Measurements from ENCODE around the gene PPP2R1B.
"Not testable (repeated sequence)": the region's sequence is repeated elsewhere in the genome, so short reads cannot be mapped to it uniquely, and the experiment has no call there.

PPP2R1B gene

GRCh38 chr11:111771205-111771604 lies 5.0 kb upstream of the PPP2R1B start:
- H3K27ac Mint-ChIP-seq: peak overlapping the region; percentile 29
- H3K9me3 Mint-ChIP-seq; DNase-seq (ENCODE audit: low spot score in 2 of 2); H3K36me3 Mint-ChIP-seq; ATAC-seq; H3K4me3 Mint-ChIP-seq; H3K4me1 Mint-ChIP-seq: not testable (repeated sequence)

GRCh38 chr11:111770581-111771134 lies 4.5 kb upstream of the PPP2R1B start:
- Mint-ChIP-seq H3K4me3 (no peak overlapping the region), H3K4me1 (peaks cover 8% of the 10 kb centered on the region), H3K36me3 (peaks cover 5% of the 10 kb centered on the region), H3K9me3 (no peaks in the 10 kb centered on the region), H3K27ac (peak overlapping the region; percentile 29)
- no peak for ATAC-seq
- DNase-seq (ENCODE audit: low spot score in 2 of 2): no peak

- Mint-ChIP-seq H3K27ac (peak overlapping the region; percentile 97), H3K36me3 (peaks cover 34% of the 10 kb centered on the region), H3K9me3 (no peaks in the 10 kb centered on the region), H3K4me1 (peaks cover 39% of the 10 kb centered on the region), H3K4me3 (peak overlapping the region; percentile 97)
- DNase-seq (ENCODE audit: low spot score in 2 of 2) (no peak), ATAC-seq (no peak)
Measured at GRCh38 chr11:111766834-111767142, 599 bp upstream of the PPP2R1B start.

- no peak for ATAC-seq
- peaks cover 48% of the 10 kb centered on the region for H3K36me3 Mint-ChIP-seq
- H3K27ac Mint-ChIP-seq: peak overlapping the region; percentile 97
- DNase-seq (ENCODE audit: low spot score in 2 of 2): no peak
- peak overlapping the region; percentile 97 for H3K4me3 Mint-ChIP-seq
- no peaks in the 10 kb centered on the region for H3K9me3 Mint-ChIP-seq
- peaks cover 39% of the 10 kb centered on the region for H3K4me1 Mint-ChIP-seq
Measured at GRCh38 chr11:111765320-111765983, 737 bp downstream of the PPP2R1B start.

- ATAC-seq: no peak
- H3K4me3 Mint-ChIP-seq: peak overlapping the region; percentile 97
- H3K4me1 Mint-ChIP-seq: peaks cover 39% of the 10 kb centered on the region
- peak overlapping the region; percentile 97 for H3K27ac Mint-ChIP-seq
- H3K36me3 Mint-ChIP-seq: peaks cover 56% of the 10 kb centered on the region
- no peak for DNase-seq (ENCODE audit: low spot score in 2 of 2)
- H3K9me3 Mint-ChIP-seq: no peaks in the 10 kb centered on the region
Measured at GRCh38 chr11:111764621-111765020, 1.6 kb downstream of the PPP2R1B start.

- DNase-seq (ENCODE audit: low spot score in 2 of 2): no peak
- no peak overlapping the region for H3K4me3 Mint-ChIP-seq
Measured at GRCh38 chr11:111762981-111763643, 3.1 kb downstream of the PPP2R1B start.

GRCh38 chr11:111762526-111762925 lies 3.7 kb downstream of the PPP2R1B start:
- Mint-ChIP-seq H3K9me3 (no peaks in the 10 kb centered on the region), H3K27ac (no peak overlapping the region), H3K36me3 (peaks cover 77% of the 10 kb centered on the region), H3K4me3 (no peak overlapping the region), H3K4me1 (peaks cover 39% of the 10 kb centered on the region)
- DNase-seq (ENCODE audit: low spot score in 2 of 2): no peak
- no peak for ATAC-seq

More at GRCh38 chr11:111762981-111763643, 3.1 kb downstream of the PPP2R1B start:
- Mint-ChIP-seq H3K36me3 (peaks cover 71% of the 10 kb centered on the region), H3K9me3 (no peaks in the 10 kb centered on the region), H3K27ac (no peak overlapping the region), H3K4me1 (peaks cover 39% of the 10 kb centered on the region)
- no peak for ATAC-seq

GRCh38 chr11:111761036-111761435 lies 5.2 kb downstream of the PPP2R1B start:
- Mint-ChIP-seq H3K36me3 (peaks cover 89% of the 10 kb centered on the region), H3K4me3 (no peak overlapping the region), H3K9me3 (no peaks in the 10 kb centered on the region), H3K4me1 (peaks cover 31% of the 10 kb centered on the region), H3K27ac (no peak overlapping the region)
- DNase-seq (ENCODE audit: low spot score in 2 of 2) (no peak), ATAC-seq (no peak)

- Mint-ChIP-seq H3K4me3 (no peak overlapping the region), H3K9me3 (no peaks in the 10 kb centered on the region), H3K36me3 (peaks cover 98% of the 10 kb centered on the region), H3K27ac (no peak overlapping the region), H3K4me1 (peaks cover 25% of the 10 kb centered on the region)
- DNase-seq (ENCODE audit: low spot score in 2 of 2): no peak
- ATAC-seq: no peak
Measured at GRCh38 chr11:111759778-111760407, 6.3 kb downstream of the PPP2R1B start.

GRCh38 chr11:111759376-111759775 lies 6.8 kb downstream of the PPP2R1B start:
- Mint-ChIP-seq H3K9me3 (no peaks in the 10 kb centered on the region), H3K27ac (no peak overlapping the region), H3K36me3 (peaks cover 100% of the 10 kb centered on the region), H3K4me3 (no peak overlapping the region), H3K4me1 (peaks cover 19% of the 10 kb centered on the region)
- DNase-seq (ENCODE audit: low spot score in 2 of 2) (no peak), ATAC-seq (no peak)

GRCh38 chr11:111756097-111756496 lies 10.1 kb downstream of the PPP2R1B start:
- Mint-ChIP-seq H3K36me3 (peaks cover 100% of the 10 kb centered on the region), H3K4me3 (no peak overlapping the region), H3K27ac (no peak overlapping the region), H3K9me3 (no peaks in the 10 kb centered on the region), H3K4me1 (no peaks in the 10 kb centered on the region)
- ATAC-seq: no peak
- DNase-seq (ENCODE audit: low spot score in 2 of 2): no peak

GRCh38 chr11:111749646-111750045 lies 16.5 kb downstream of the PPP2R1B start:
- ATAC-seq: no peak

GRCh38 chr11:111748035-111748804 lies 18.0 kb downstream of the PPP2R1B start:
- Mint-ChIP-seq H3K4me3 (no peak overlapping the region), H3K9me3 (no peaks in the 10 kb centered on the region), H3K27ac (no peak overlapping the region), H3K4me1 (peaks cover 6% of the 10 kb centered on the region), H3K36me3 (peaks cover 99% of the 10 kb centered on the region)
- ATAC-seq (no peak), DNase-seq (ENCODE audit: low spot score in 2 of 2) (no peak)

More at GRCh38 chr11:111749646-111750045, 16.5 kb downstream of the PPP2R1B start:
- no peak overlapping the region for H3K4me3 Mint-ChIP-seq
- H3K4me1 Mint-ChIP-seq: no peaks in the 10 kb centered on the region
- peaks cover 99% of the 10 kb centered on the region for H3K36me3 Mint-ChIP-seq
- no peaks in the 10 kb centered on the region for H3K9me3 Mint-ChIP-seq
- DNase-seq (ENCODE audit: low spot score in 2 of 2): no peak
- no peak overlapping the region for H3K27ac Mint-ChIP-seq

GRCh38 chr11:111745719-111746504 lies 20.3 kb downstream of the PPP2R1B start:
- H3K4me1 Mint-ChIP-seq: peaks cover 10% of the 10 kb centered on the region
- no peaks in the 10 kb centered on the region for H3K9me3 Mint-ChIP-seq
- ATAC-seq (no peak), DNase-seq (ENCODE audit: low spot score in 2 of 2) (no peak)
- no peak overlapping the region for H3K4me3 Mint-ChIP-seq
- H3K36me3 Mint-ChIP-seq: peaks cover 99% of the 10 kb centered on the region
- no peak overlapping the region for H3K27ac Mint-ChIP-seq
